ENCODE data around the gene KRTAP1-1.
"Not testable (repeated sequence)": the region's sequence is repeated elsewhere in the genome, so short reads cannot be mapped to it uniquely, and the experiment has no call there.

Gene KRTAP1-1

GRCh38 chr17:41009936-41010335 is 31.3 kb downstream of the KRTAP1-1 start:
- no peak for DNase-seq

GRCh38 chr17:41009301-41009760 is 31.9 kb downstream of the KRTAP1-1 start:
- no peak for DNase-seq

- DNase-seq, result no peak
Observed at GRCh38 chr17:41008811-41009210, 32.4 kb downstream of the KRTAP1-1 start, which contains the start of gene KRTAP3-1. TSS of gene KRTAP3-1 (minus strand) at chr17:41009128. CDS start at chr17:41009074, 54 bp downstream.

GRCh38 chr17:41004397-41004796 is 36.9 kb downstream of the KRTAP1-1 start:
- DNase-seq, result no peak

- DNase-seq, result no peak
Observed at GRCh38 chr17:41003926-41004325, 37.3 kb downstream of the KRTAP1-1 start.

- DNase-seq, result no peak
Observed at GRCh38 chr17:41002814-41003213, 38.4 kb downstream of the KRTAP1-1 start.

GRCh38 chr17:41001795-41002194 is 39.5 kb downstream of the KRTAP1-1 start:
- DNase-seq, result no peak

- DNase-seq, result not testable (repeated sequence)
Observed at GRCh38 chr17:40999563-40999962, 41.7 kb downstream of the KRTAP1-1 start, which contains the start of gene KRTAP3-2. TSS of gene KRTAP3-2 (minus strand) at chr17:40999906. CDS start at chr17:40999853, 53 bp downstream.

- no peak for DNase-seq
Observed at GRCh38 chr17:40997361-40997760, 43.9 kb downstream of the KRTAP1-1 start.

GRCh38 chr17:40996829-40997228 is 44.4 kb downstream of the KRTAP1-1 start:
- DNase-seq, result no peak

GRCh38 chr17:40995116-40995515 is 46.1 kb downstream of the KRTAP1-1 start:
- DNase-seq, result no peak

- DNase-seq, result no peak
Observed at GRCh38 chr17:40993839-40994238, 47.4 kb downstream of the KRTAP1-1 start, which contains the start of gene KRTAP3-3. TSS of gene KRTAP3-3 (minus strand) at chr17:40994164. CDS start at chr17:40994097, 67 bp downstream.

- DNase-seq, result no peak
Observed at GRCh38 chr17:40993084-40993483, 48.2 kb downstream of the KRTAP1-1 start.

- DNase-seq, result no peak
Observed at GRCh38 chr17:40992666-40993065, 48.6 kb downstream of the KRTAP1-1 start.

Measured in activated CD8-positive, alpha-beta memory T cell treated with anti-CD3 and anti-CD28 coated beads, Interleukin-2, amount 50 U/mL, for 48 hours (primary cell).